ENCODE results near the gene ESPN.
A peak's percentile ranks its signal among the peaks of the same experiment; 100 is the strongest.

Gene ESPN

DNA sequence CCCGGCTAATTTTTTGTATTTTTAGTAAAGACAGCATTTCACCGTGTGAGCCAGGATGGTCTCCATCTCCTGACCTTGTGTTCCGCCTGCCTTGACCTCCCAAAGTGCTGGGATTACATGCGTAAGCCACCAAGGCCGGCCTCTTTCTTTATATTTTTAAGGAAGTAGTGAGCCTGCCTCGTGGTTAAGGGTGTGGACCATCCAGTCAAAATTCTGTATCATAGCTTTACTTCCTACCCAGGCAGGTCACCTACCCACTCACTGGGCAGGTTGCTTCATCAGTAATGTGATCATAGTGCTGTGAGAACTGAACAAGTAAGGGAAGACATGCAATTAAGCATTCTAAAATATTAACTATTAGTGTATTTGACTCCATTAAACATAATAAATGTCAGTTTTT is 22.9 kb upstream of the ESPN start:
- no peak for TF ChIP-seq PAX5 (IDR thresholded peaks at IDR 0.05; ENCODE audit: insufficient read depth, low read length, severe bottlenecking)
- TF ChIP-seq POLR2AphosphoS5 (IDR thresholded peaks at IDR 0.05; ENCODE audit: low read depth, low read length), result no peak
- no peak for TF ChIP-seq SPI1 (IDR thresholded peaks at IDR 0.05; ENCODE audit: low read depth, low read length)
- no peak for TF ChIP-seq TAF1 (IDR thresholded peaks at IDR 0.05; ENCODE audit: low read depth, low read length)
- no peak for TF ChIP-seq POLR2A (IDR thresholded peaks at IDR 0.05; ENCODE audit: low read depth, low read length)
- TF ChIP-seq POU2F2 (IDR thresholded peaks at IDR 0.05; ENCODE audit: low read depth, low read length), result no peak
- no peak for FAIRE-seq
- DNase-seq (ENCODE audit: insufficient read length, low spot score), result no peak

DNA sequence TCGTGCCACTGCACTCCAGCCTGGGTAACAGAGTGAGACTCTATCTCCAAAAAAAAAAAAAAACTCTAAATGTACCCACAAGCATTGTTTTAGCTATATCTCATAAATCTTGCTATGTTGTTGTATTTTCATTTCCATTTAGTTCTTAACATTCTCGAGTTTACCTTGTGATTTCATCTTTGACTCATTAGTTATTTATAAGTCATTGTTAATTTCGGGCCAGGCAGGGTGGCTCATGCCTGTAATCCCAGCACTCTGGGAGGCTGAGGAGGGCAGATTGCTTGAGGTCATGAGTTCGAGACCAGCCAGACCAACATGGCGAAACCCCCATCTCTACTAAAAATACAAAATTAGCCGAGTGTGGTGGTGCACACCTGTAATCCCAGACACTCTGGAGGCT is 16.6 kb upstream of the ESPN start:
- no peak for TF ChIP-seq POLR2A (IDR thresholded peaks at IDR 0.05; ENCODE audit: low read depth, low read length)
- no peak for TF ChIP-seq SPI1 (IDR thresholded peaks at IDR 0.05; ENCODE audit: low read depth, low read length)
- no peak for TF ChIP-seq TAF1 (IDR thresholded peaks at IDR 0.05; ENCODE audit: low read depth, low read length)
- no peak for TF ChIP-seq PAX5 (IDR thresholded peaks at IDR 0.05; ENCODE audit: insufficient read depth, low read length, severe bottlenecking)
- no peak for TF ChIP-seq POU2F2 (IDR thresholded peaks at IDR 0.05; ENCODE audit: low read depth, low read length)
- TF ChIP-seq POLR2AphosphoS5 (IDR thresholded peaks at IDR 0.05; ENCODE audit: low read depth, low read length), result no peak
- DNase-seq (ENCODE audit: insufficient read length, low spot score) (no peak), FAIRE-seq (no peak)

DNA sequence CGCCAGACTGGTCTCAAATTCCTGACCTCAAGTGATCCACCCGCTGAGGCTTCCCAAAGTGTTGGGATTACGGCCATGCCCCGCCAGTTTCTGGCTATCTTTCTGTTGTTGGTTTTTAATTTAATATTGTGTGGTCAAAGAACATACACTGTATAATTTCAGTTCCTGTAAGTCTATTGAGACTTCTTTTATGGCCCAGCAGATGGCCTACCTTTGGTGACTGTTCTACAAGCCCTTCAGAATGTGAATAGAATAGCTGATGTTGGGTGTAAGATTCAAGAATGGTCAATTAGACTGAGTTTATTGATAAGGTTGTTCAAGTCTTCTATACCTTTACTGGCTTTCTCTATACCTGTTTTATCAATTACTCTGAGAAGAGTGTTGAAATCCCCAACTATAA is 15.5 kb upstream of the ESPN start:
- no peak for DNase-seq (ENCODE audit: insufficient read length, low spot score)
- TF ChIP-seq SPI1 (IDR thresholded peaks at IDR 0.05; ENCODE audit: low read depth, low read length) (0 out of 2 replicates have a peak, but pooled peaks have one; percentile 30), PAX5 (IDR thresholded peaks at IDR 0.05; ENCODE audit: insufficient read depth, low read length, severe bottlenecking) (no peak)
- no peak for FAIRE-seq

DNA sequence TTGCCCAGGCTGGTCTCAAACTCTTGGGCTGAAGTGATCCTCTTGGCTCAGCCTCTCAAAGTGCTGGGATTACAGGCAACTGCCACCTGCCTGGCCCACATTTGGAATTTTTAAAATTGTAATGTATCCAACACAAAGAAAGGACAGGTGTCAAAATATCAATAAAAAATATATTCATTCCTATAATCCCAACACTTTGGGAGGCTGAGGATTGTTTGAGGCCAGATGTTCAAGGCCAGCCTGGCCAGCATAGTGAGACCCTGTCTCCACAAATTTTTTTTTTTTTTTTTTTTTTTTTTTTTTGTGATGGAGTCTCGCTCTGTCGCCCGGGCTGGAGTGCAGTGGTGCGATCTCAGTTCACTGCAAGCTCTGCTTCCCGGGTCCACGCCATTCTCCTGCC is 14.8 kb upstream of the ESPN start:
- no peak for TF ChIP-seq TAF1 (IDR thresholded peaks at IDR 0.05; ENCODE audit: low read depth, low read length)
- no peak for TF ChIP-seq POLR2AphosphoS5 (IDR thresholded peaks at IDR 0.05; ENCODE audit: low read depth, low read length)
- FAIRE-seq (no peak), DNase-seq (ENCODE audit: insufficient read length, low spot score) (no peak)

DNA sequence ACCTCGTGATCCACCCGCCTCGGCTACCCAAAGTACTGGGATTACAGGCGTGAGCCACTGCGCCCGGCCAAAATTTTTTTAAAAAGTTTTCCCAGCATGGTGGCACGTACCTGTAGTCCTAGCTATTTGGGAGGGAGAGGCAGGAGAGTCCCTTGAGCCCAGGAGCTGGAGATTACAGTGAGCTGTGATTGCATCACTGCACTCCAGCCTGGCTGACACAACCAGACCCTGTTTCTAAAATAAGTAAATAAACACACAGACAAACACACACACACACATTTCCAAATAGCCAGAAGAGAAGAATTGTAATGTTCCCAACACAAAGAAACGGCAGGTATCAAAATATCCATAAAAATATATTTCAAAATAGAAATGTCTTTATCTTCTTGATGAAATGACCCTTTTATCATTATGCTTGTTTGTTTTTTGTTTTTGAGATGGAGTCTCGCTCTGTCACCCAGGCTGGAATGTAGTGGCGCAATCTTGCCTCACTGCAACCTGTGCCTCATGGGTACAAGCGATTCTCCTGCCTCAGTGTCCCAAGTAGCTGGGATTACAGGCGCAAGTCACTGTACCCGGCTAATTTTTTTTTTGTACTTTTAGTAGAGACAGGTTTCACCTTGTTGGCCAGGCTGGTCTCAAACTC is 14.2 kb upstream of the ESPN start:
- no peak for FAIRE-seq
- no peak for TF ChIP-seq PAX5 (IDR thresholded peaks at IDR 0.05; ENCODE audit: insufficient read depth, low read length, severe bottlenecking)
- TF ChIP-seq SPI1 (IDR thresholded peaks at IDR 0.05; ENCODE audit: low read depth, low read length), result no peak
- TF ChIP-seq TAF1 (IDR thresholded peaks at IDR 0.05; ENCODE audit: low read depth, low read length), result no peak
- TF ChIP-seq POLR2A (IDR thresholded peaks at IDR 0.05; ENCODE audit: low read depth, low read length), result no peak
- no peak for TF ChIP-seq POLR2AphosphoS5 (IDR thresholded peaks at IDR 0.05; ENCODE audit: low read depth, low read length)
- TF ChIP-seq POU2F2 (IDR thresholded peaks at IDR 0.05; ENCODE audit: low read depth, low read length), result no peak
- no peak for DNase-seq (ENCODE audit: insufficient read length, low spot score)

DNA sequence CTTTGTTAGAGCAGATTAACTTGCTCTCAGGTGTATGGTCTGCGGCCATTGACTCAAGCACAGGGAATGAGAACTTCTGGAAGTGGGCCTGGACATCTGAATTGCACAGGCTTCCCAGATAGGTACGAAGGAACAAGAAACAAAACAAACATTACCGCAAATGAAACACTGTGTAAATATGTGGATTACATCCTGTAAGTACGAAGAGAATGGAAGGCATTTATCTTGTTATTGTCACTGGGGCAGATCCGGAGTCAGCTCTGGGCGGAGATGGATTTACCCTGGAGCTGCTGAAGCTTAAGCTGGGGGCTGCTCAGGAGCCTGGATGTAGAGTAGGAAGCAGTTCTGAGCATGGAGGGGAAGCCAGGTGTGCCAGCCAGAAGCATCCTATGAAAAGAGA is 11.7 kb upstream of the ESPN start:
- FAIRE-seq (no peak), DNase-seq (ENCODE audit: insufficient read length, low spot score) (no peak)
- no peak for TF ChIP-seq SPI1 (IDR thresholded peaks at IDR 0.05; ENCODE audit: low read depth, low read length)
- no peak for TF ChIP-seq POLR2AphosphoS5 (IDR thresholded peaks at IDR 0.05; ENCODE audit: low read depth, low read length)
- no peak for TF ChIP-seq PAX5 (IDR thresholded peaks at IDR 0.05; ENCODE audit: insufficient read depth, low read length, severe bottlenecking)
- no peak for TF ChIP-seq TAF1 (IDR thresholded peaks at IDR 0.05; ENCODE audit: low read depth, low read length)
- no peak for TF ChIP-seq POU2F2 (IDR thresholded peaks at IDR 0.05; ENCODE audit: low read depth, low read length)
- no peak for TF ChIP-seq POLR2A (IDR thresholded peaks at IDR 0.05; ENCODE audit: low read depth, low read length)

DNA sequence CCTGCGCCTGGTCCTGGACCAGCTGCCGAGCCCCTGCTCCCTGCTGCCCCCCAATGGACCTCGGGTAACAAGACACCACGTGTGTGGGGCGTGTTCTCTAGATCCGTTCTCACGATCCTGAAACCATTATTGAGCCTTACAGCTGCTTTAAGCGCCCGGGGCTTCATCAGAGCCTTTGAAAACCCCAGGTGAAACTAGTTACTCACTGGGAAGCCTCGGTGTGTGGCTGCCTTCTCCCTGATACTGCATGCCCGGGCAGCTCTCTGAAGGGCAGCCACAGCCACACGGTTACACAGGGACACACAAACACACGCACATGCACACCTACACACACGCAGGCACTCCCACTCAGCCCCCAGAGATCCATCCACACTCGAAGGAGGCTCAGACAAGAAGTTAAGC is 10.1 kb upstream of the ESPN start:
- FAIRE-seq (peak; percentile 76), DNase-seq (ENCODE audit: insufficient read length, low spot score) (no peak)
- TF ChIP-seq PAX5 (IDR thresholded peaks at IDR 0.05; ENCODE audit: insufficient read depth, low read length, severe bottlenecking) (peak; percentile 24), POU2F2 (IDR thresholded peaks at IDR 0.05; ENCODE audit: low read depth, low read length) (peak; percentile 44; the same call in 1 of the 2 replicates), POLR2A (IDR thresholded peaks at IDR 0.05; ENCODE audit: low read depth, low read length) (peak; percentile 50; the same call in 1 of the 2 replicates), SPI1 (IDR thresholded peaks at IDR 0.05; ENCODE audit: low read depth, low read length) (no peak), TAF1 (IDR thresholded peaks at IDR 0.05; ENCODE audit: low read depth, low read length) (0 out of 2 replicates have a peak, but pooled peaks have one; percentile 6), POLR2AphosphoS5 (IDR thresholded peaks at IDR 0.05; ENCODE audit: low read depth, low read length) (0 out of 2 replicates have a peak, but pooled peaks have one; percentile 23)

DNA sequence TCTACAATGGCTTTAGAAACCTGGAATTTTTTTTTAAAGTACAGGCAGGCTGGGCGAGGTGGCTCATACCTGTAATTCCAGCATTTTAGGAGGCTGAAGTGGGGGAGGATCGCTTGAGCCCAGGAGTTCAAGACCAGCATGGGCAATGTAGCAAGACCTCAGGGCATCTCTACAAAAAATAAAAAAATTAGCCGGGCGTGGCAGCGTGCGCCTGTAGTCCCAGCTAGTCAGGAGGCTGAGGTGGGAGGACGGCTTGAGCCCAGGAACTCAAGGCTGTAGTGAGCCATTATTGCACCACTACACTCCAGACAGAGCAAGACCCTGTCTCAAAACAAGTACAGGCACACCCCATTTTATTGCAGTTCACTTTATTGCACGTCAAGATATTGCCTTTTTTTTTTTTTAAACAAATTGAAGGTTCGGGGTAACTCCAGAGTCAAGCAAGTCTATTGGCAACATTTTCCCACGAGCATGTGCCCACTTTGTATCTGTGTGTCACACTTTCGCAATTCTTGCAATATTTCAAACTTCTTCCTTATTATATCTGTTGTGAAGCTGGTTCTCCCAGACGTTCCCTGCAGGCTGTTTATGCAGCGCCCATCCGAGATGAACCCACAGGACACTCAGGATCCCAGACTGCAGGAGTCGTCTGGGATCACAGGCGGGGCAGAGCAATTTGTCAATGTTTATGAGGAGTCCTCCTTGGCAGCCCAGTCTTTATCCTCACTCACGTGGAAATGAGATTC is 9.5 kb upstream of the ESPN start:
- DNase-seq (ENCODE audit: insufficient read length, low spot score) (no peak), FAIRE-seq (peak; percentile 20)
- TF ChIP-seq POU2F2 (IDR thresholded peaks at IDR 0.05; ENCODE audit: low read depth, low read length) (no peak), TAF1 (IDR thresholded peaks at IDR 0.05; ENCODE audit: low read depth, low read length) (no peak), POLR2AphosphoS5 (IDR thresholded peaks at IDR 0.05; ENCODE audit: low read depth, low read length) (no peak), PAX5 (IDR thresholded peaks at IDR 0.05; ENCODE audit: insufficient read depth, low read length, severe bottlenecking) (no peak), SPI1 (IDR thresholded peaks at IDR 0.05; ENCODE audit: low read depth, low read length) (no peak), POLR2A (IDR thresholded peaks at IDR 0.05; ENCODE audit: low read depth, low read length) (no peak)

DNA sequence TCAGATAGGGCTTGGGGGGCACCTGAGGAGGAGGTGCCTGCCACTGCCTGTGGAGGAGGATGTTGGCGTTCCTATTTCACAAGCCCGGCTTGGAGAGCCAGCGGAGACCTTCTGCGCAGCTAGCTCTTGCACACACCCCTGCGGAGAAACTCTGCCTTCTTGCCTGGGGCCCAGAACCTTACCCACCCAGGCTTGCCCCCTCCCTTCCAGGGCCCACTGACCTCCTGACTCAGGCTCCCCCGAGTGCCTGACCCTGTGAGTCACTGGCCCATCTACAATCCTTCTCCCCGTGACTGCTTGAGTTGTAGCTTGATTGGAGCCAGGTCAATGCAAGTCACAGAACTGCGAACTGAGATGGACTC is 8.3 kb upstream of the ESPN start:
- DNase-seq (ENCODE audit: insufficient read length, low spot score), result no peak
- no peak for FAIRE-seq
- TF ChIP-seq TAF1 (IDR thresholded peaks at IDR 0.05; ENCODE audit: low read depth, low read length), result no peak

DNA sequence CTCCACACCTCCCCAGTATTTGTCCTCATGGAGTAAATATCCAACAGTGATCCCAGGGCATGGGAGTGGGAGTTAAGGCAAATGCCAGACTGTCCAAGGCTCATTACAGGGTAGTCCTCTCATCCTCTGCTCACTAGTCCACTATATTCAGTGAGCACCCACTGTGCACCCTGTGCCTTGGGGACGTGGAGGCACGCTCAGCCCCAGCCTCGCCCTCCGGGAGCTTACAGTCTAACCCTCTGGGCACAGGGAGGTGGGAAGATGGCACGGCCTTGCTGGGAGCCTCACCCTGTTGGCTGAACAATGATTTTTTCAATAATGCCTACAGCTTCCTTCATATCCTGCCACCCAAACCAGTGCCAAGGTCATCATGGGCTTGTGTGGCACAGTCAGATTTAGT is 7.7 kb upstream of the ESPN start:
- FAIRE-seq, result no peak
- TF ChIP-seq SPI1 (IDR thresholded peaks at IDR 0.05; ENCODE audit: low read depth, low read length), result no peak
- TF ChIP-seq TAF1 (IDR thresholded peaks at IDR 0.05; ENCODE audit: low read depth, low read length), result no peak
- TF ChIP-seq PAX5 (IDR thresholded peaks at IDR 0.05; ENCODE audit: insufficient read depth, low read length, severe bottlenecking), result no peak
- no peak for TF ChIP-seq POU2F2 (IDR thresholded peaks at IDR 0.05; ENCODE audit: low read depth, low read length)
- TF ChIP-seq POLR2AphosphoS5 (IDR thresholded peaks at IDR 0.05; ENCODE audit: low read depth, low read length), result no peak
- no peak for TF ChIP-seq POLR2A (IDR thresholded peaks at IDR 0.05; ENCODE audit: low read depth, low read length)
- no peak for DNase-seq (ENCODE audit: insufficient read length, low spot score)

Data from GM12891 (cell line).